K562 (cell line): Measurements from ENCODE around the gene ANXA2. TPM values are rescaled to one million over a fixed set of nuclear protein-coding genes. Genes with fewer than 3 reads are reported as not detected.
A peak's percentile ranks its signal among the peaks of the same experiment; 100 is the strongest.

Source experiments
- ILF3 ChIP-seq: fragments of 450-650 bp; IDR thresholded peaks from 2 replicates; pipeline ENCODE4 v1.6.1; 2018; ENCODE audit warnings: antibody characterized with exemption, mild to moderate bottlenecking, moderate library complexity, borderline replicate concordance
- NFIC ChIP-seq: fragments of 450-650 bp; IDR thresholded peaks from 2 replicates; pipeline ENCODE4 v1.6.1; 2017; ENCODE audit warnings: mild to moderate bottlenecking, inconsistent platforms
- SMAD4 ChIP-seq: fragments of 250-450 bp; sonication (Bioruptor Pico); conservative IDR thresholded peaks from 2 replicates; pipeline ENCODE4 v1.8.0; 2021; ENCODE audit warnings: inconsistent platforms, mild to moderate bottlenecking, moderate library complexity
- STAT5A ChIP-seq: IDR thresholded peaks from 2 replicates; pipeline ENCODE4 v1.6.1; 2012; ENCODE audit warnings: low read length, inconsistent platforms, borderline replicate concordance
- WHSC1 ChIP-seq: IDR thresholded peaks from one replicate; pipeline ENCODE4 v1.6.1; 2012; ENCODE audit warnings: low read length, control low read depth, inconsistent platforms
- ZNF143 ChIP-seq: sonication (generic); formaldehyde crosslinking; IDR thresholded peaks from 2 replicates; pipeline ENCODE4 v1.9.0; 2022; ENCODE audit warnings: mild to moderate bottlenecking, missing genetic modification reagents
- ZNF24 ChIP-seq: fragments of 450-650 bp; IDR thresholded peaks from 2 replicates; pipeline ENCODE4 v1.6.1; 2016
- ZNF780A ChIP-seq: fragments of 250-450 bp; sonication (Bioruptor Pico); IDR thresholded peaks from 2 replicates; pipeline ENCODE4 v1.5.0; 2021; ENCODE audit warnings: mild to moderate bottlenecking
- polyA plus RNA-seq, 8 experiments: library from polyadenylated mRNA; depleted of rRNA in 4 of 8; stranded (reverse) in 5 of 8; unstranded in 3 of 8; fragments of >200 nt; fragmentation: Nextera tagmentation in 2 of 8; fragmentation: Illumina TruSeq in 1 of 8; extraction: Ambion mirVana in 2 of 8; extraction: Trizol in 1 of 8; gene quantifications; 2 replicates each; pipeline versions ENCODE4 v1.2.1 to v1.2.3, GENCODE V29; 2011 to 2014; ENCODE audit warnings: inconsistent platforms in 1 of 8, missing spikeins in 1 of 8
- total RNA-seq, 7 experiments: library from RNA; depleted of rRNA in 6 of 7; stranded (reverse); fragments of >200 nt in 6 of 7; fragmentation: Illumina TruSeq in 2 of 7; extraction: Trizol in 2 of 7; gene quantifications; 2 replicates each; pipeline versions ENCODE4 v1.2.1 to v1.2.3, GENCODE V29; 2011 to 2021; ENCODE audit warnings: low replicate concordance in 1 of 7
- TF ChIP-seq, protein P1 (sequence below): IDR thresholded peaks from 2 replicates; pipeline ENCODE4 v1.6.1; 2012; ENCODE audit warnings: low read depth, low read length, improper control_type of control experiment, borderline replicate concordance
- TF ChIP-seq, protein P2 (sequence below): fragments of 450-650 bp; formaldehyde crosslinking; IDR thresholded peaks from 2 replicates; pipeline ENCODE4 v1.4.0; 2020; ENCODE audit warnings: mild to moderate bottlenecking
- TF ChIP-seq, protein P3 (sequence below): fragments of 450-650 bp; formaldehyde crosslinking; IDR thresholded peaks from 2 replicates; pipeline ENCODE4 v1.4.0; 2020; ENCODE audit warnings: mild to moderate bottlenecking, moderate library complexity
- TF ChIP-seq, protein P4 (sequence below): fragments of 450-650 bp; IDR thresholded peaks from 2 replicates; pipeline ENCODE4 v1.6.1; 2016; ENCODE audit warnings: mild to moderate bottlenecking, moderate library complexity

The ANXA2 gene
- total and polyA plus RNA-seq, 9 of the 15 experiments (the other 6 are each of a cell fraction or from before 2014, with no cell fraction given): 301 to 1,102 (median 452) TPM

DNA sequence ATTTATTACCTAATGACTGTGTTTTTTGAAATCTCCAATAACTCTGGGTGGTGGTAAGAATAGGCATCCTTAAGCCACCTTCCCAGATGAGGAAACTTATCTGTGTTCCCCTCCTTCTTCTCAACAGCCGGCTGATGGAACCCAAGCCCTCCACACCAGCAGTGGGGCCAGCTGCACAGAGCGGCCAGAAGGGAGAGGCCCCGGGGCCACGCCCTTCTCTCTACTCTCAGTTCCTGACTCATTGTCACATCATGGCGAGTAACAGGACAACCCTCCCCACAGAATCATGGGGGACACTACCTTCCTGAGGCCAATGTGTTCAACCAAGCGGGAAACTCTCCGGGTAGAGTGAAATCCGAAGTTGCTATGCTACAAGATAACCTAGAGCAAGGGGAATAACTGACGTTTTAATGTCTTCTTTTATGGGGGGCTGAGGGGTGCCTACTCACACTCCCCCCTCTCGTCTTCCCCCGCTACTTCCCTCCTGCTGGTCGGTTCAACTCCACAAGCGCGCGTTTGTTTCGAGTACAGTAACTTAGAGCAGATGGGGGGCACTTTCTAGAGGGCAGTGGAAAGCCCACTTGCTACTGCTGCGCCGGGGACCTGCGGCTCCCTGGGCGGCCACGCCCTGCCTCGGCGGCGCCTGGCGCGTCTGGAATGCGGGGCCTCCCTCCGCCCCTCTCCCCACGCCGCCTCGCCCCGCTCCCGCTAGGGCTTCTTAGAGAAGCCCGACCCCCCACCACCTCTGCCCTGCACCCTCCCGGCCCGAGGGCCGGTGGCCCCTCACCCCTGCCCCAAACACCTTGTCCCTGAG is 621 bp downstream of the ANXA2 start (continued):
- TF ChIP-seq, protein P1, sequence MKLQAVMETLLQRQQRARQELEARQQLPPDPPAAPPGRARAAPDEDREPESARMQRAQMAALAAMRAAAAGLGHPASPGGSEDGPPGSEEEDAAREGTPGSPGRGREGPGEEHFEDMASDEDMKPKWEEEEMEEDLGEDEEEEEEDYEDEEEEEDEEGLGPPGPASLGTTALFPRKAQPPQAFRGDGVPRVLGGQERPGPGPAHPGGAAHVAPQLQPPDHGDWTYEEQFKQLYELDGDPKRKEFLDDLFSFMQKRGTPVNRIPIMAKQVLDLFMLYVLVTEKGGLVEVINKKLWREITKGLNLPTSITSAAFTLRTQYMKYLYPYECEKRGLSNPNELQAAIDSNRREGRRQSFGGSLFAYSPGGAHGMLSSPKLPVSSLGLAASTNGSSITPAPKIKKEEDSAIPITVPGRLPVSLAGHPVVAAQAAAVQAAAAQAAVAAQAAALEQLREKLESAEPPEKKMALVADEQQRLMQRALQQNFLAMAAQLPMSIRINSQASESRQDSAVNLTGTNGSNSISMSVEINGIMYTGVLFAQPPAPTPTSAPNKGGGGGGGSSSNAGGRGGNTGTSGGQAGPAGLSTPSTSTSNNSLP: no peak
- TF ChIP-seq ZNF780A (CRISPR knock-in tag) (no peak), SMAD4 (CRISPR knock-in tag) (no peak), ZNF143 (CRISPR knock-in tag) (no peak), ILF3 (no peak), STAT5A (peak; percentile 34; the same call in 1 of the 2 replicates), NFIC (0 out of 2 replicates have a peak, but pooled peaks have one; percentile 10), WHSC1 (no peak), ZNF24 (no peak)
- TF ChIP-seq, protein P2, sequence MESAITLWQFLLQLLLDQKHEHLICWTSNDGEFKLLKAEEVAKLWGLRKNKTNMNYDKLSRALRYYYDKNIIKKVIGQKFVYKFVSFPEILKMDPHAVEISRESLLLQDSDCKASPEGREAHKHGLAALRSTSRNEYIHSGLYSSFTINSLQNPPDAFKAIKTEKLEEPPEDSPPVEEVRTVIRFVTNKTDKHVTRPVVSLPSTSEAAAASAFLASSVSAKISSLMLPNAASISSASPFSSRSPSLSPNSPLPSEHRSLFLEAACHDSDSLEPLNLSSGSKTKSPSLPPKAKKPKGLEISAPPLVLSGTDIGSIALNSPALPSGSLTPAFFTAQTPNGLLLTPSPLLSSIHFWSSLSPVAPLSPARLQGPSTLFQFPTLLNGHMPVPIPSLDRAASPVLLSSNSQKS (CRISPR knock-in tag): no peak
- TF ChIP-seq, protein P3, sequence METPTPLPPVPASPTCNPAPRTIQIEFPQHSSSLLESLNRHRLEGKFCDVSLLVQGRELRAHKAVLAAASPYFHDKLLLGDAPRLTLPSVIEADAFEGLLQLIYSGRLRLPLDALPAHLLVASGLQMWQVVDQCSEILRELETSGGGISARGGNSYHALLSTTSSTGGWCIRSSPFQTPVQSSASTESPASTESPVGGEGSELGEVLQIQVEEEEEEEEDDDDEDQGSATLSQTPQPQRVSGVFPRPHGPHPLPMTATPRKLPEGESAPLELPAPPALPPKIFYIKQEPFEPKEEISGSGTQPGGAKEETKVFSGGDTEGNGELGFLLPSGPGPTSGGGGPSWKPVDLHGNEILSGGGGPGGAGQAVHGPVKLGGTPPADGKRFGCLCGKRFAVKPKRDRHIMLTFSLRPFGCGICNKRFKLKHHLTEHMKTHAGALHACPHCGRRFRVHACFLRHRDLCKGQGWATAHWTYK (CRISPR knock-in tag): no peak
- TF ChIP-seq, protein P4, sequence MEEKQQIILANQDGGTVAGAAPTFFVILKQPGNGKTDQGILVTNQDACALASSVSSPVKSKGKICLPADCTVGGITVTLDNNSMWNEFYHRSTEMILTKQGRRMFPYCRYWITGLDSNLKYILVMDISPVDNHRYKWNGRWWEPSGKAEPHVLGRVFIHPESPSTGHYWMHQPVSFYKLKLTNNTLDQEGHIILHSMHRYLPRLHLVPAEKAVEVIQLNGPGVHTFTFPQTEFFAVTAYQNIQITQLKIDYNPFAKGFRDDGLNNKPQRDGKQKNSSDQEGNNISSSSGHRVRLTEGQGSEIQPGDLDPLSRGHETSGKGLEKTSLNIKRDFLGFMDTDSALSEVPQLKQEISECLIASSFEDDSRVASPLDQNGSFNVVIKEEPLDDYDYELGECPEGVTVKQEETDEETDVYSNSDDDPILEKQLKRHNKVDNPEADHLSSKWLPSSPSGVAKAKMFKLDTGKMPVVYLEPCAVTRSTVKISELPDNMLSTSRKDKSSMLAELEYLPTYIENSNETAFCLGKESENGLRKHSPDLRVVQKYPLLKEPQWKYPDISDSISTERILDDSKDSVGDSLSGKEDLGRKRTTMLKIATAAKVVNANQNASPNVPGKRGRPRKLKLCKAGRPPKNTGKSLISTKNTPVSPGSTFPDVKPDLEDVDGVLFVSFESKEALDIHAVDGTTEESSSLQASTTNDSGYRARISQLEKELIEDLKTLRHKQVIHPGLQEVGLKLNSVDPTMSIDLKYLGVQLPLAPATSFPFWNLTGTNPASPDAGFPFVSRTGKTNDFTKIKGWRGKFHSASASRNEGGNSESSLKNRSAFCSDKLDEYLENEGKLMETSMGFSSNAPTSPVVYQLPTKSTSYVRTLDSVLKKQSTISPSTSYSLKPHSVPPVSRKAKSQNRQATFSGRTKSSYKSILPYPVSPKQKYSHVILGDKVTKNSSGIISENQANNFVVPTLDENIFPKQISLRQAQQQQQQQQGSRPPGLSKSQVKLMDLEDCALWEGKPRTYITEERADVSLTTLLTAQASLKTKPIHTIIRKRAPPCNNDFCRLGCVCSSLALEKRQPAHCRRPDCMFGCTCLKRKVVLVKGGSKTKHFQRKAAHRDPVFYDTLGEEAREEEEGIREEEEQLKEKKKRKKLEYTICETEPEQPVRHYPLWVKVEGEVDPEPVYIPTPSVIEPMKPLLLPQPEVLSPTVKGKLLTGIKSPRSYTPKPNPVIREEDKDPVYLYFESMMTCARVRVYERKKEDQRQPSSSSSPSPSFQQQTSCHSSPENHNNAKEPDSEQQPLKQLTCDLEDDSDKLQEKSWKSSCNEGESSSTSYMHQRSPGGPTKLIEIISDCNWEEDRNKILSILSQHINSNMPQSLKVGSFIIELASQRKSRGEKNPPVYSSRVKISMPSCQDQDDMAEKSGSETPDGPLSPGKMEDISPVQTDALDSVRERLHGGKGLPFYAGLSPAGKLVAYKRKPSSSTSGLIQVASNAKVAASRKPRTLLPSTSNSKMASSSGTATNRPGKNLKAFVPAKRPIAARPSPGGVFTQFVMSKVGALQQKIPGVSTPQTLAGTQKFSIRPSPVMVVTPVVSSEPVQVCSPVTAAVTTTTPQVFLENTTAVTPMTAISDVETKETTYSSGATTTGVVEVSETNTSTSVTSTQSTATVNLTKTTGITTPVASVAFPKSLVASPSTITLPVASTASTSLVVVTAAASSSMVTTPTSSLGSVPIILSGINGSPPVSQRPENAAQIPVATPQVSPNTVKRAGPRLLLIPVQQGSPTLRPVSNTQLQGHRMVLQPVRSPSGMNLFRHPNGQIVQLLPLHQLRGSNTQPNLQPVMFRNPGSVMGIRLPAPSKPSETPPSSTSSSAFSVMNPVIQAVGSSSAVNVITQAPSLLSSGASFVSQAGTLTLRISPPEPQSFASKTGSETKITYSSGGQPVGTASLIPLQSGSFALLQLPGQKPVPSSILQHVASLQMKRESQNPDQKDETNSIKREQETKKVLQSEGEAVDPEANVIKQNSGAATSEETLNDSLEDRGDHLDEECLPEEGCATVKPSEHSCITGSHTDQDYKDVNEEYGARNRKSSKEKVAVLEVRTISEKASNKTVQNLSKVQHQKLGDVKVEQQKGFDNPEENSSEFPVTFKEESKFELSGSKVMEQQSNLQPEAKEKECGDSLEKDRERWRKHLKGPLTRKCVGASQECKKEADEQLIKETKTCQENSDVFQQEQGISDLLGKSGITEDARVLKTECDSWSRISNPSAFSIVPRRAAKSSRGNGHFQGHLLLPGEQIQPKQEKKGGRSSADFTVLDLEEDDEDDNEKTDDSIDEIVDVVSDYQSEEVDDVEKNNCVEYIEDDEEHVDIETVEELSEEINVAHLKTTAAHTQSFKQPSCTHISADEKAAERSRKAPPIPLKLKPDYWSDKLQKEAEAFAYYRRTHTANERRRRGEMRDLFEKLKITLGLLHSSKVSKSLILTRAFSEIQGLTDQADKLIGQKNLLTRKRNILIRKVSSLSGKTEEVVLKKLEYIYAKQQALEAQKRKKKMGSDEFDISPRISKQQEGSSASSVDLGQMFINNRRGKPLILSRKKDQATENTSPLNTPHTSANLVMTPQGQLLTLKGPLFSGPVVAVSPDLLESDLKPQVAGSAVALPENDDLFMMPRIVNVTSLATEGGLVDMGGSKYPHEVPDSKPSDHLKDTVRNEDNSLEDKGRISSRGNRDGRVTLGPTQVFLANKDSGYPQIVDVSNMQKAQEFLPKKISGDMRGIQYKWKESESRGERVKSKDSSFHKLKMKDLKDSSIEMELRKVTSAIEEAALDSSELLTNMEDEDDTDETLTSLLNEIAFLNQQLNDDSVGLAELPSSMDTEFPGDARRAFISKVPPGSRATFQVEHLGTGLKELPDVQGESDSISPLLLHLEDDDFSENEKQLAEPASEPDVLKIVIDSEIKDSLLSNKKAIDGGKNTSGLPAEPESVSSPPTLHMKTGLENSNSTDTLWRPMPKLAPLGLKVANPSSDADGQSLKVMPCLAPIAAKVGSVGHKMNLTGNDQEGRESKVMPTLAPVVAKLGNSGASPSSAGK: no peak; the same call in 1 of the 2 replicates
